WERI-Rb-1 (cell line): Measurements from ENCODE around the gene ZGPAT.

Experiments
- DNase-seq: peaks from one replicate; pipeline ENCODE4 v3.0.0-alpha.2; 2020
- H3K27ac ChIP-seq: fragments of 250-450 bp; sonication (Bioruptor Pico); 2 replicates; pipeline ENCODE4 v1.5.1; 2020; ENCODE audit warnings: mild to moderate bottlenecking, moderate library complexity
- H3K27me3 ChIP-seq: fragments of 250-450 bp; sonication (Bioruptor Pico); 2 replicates; pipeline ENCODE4 v1.5.1; 2021; ENCODE audit warnings: mild to moderate bottlenecking, low read depth, moderate library complexity; ENCODE audit not compliant: insufficient read depth, severe bottlenecking
- H3K36me3 ChIP-seq: fragments of 250-450 bp; sonication (Bioruptor Pico); 2 replicates; pipeline ENCODE4 v1.5.1; 2020; ENCODE audit warnings: mild to moderate bottlenecking, moderate library complexity
- H3K4me3 ChIP-seq: 2 replicates; pipeline ENCODE4 v1.5.1; 2011; ENCODE audit warnings: low read depth, mild to moderate bottlenecking, control low read depth, low read length
- H3K9me3 ChIP-seq: fragments of 250-450 bp; sonication (Bioruptor Pico); 2 replicates; pipeline ENCODE4 v1.5.1; 2021; ENCODE audit warnings: mild to moderate bottlenecking, moderate library complexity; ENCODE audit not compliant: severe bottlenecking
- CTCF ChIP-seq: IDR thresholded peaks from 2 replicates; pipeline ENCODE4 v1.5.1; 2011; ENCODE audit warnings: low read depth, mild to moderate bottlenecking, control low read depth, inconsistent platforms, low read length

ZGPAT gene

GRCh38 chr20:63703976-63704748 is 3.7 kb upstream of the ZGPAT start:
- Histone ChIP-seq H3K4me3 (no peak overlapping the region), H3K27ac (no peak overlapping the region), H3K36me3 (peaks cover 42% of the 10 kb centered on the region), H3K27me3 (no peaks in the 10 kb centered on the region), H3K9me3 (no peaks in the 10 kb centered on the region)
- TF ChIP-seq CTCF, result no peak
- no peak for DNase-seq

DNA sequence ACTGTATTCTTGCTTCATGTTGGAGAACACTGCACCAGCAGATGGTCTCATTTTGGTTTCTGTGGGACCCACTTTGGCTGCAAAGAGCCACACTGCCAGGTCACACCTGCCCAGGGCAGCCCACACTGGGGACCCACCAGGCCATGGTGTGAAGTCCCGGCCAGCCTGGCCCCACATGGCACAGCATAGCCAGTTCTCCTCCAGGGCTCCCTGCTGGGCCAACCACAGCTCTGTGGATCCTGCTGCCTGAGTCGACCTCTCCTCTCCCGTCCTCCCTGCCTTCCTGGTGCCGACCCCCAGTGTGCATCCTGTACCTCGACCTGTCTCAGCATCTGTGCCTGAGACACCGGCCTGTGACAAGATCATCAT is 3.1 kb upstream of the ZGPAT start:
- Histone ChIP-seq H3K36me3 (peaks cover 47% of the 10 kb centered on the region), H3K27me3 (no peaks in the 10 kb centered on the region), H3K27ac (no peak overlapping the region), H3K9me3 (no peaks in the 10 kb centered on the region), H3K4me3 (no peak overlapping the region)
- TF ChIP-seq CTCF, result no peak
- no peak for DNase-seq

DNA sequence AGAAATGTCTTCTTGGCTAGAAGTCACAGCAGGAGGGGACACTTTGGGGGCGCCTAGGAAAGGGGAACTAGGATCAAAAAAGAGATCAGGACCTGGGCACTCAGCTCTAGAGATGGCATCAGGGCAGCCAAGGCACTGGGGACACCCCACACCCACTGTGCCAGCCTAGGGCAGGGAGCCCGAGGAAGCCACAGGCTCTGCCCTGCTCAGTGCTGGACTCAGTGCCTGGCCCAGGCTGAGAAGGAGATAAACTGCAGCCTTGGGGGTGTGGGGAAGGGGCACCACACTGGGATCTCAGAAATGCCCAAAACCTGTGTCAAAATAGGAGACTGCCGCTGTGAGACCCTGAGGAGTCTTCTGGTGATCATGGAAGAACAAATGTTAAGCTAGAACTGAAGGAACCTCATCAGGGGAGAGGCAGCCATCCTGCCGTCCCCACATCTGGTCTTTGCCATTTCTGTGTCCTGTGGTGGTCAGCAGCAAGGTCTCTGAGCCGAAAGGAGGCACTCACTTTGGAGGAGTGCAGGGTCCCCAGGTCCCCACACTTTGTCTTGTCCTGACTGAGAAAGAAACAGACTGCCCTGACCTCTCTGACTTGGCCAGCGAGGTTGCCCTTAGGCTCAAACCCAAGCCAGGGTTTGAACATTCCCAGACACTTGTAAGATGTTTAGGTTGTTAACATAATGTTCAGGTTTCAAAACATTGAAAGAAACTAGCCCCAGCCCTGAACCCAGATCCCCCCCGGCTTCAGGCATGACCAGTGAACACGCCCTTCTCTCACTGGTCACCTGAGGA is 2.4 kb upstream of the ZGPAT start:
- no peak for TF ChIP-seq CTCF
- Histone ChIP-seq H3K27ac (no peak overlapping the region), H3K9me3 (no peaks in the 10 kb centered on the region), H3K4me3 (no peak overlapping the region), H3K27me3 (no peaks in the 10 kb centered on the region), H3K36me3 (peaks cover 53% of the 10 kb centered on the region)
- no peak for DNase-seq

- H3K27ac ChIP-seq, result no peak overlapping the region
These were observed 1.7 kb upstream of the ZGPAT start for GRCh38 chr20:63706027-63706695.

More at GRCh38 chr20:63706027-63706695, 1.7 kb upstream of the ZGPAT start:
- Histone ChIP-seq H3K4me3 (no peak overlapping the region), H3K27me3 (no peaks in the 10 kb centered on the region), H3K9me3 (no peaks in the 10 kb centered on the region), H3K36me3 (peaks cover 60% of the 10 kb centered on the region)
- TF ChIP-seq CTCF, result no peak
- no peak for DNase-seq
